GM21576 (cell line): ENCODE measurements around the gene FJX1.
"Not testable (repeated sequence)": the region's sequence is repeated elsewhere in the genome, so short reads cannot be mapped to it uniquely, and the experiment has no call there.

Experiments
- ATAC-seq: cut with Tn5 transposase; IDR thresholded peaks from one replicate; pipeline ENCODE4 v1.9.1; 2021; ENCODE audit warnings: mild to moderate bottlenecking, moderate library complexity; ENCODE audit not compliant: unreplicated experiment

Gene FJX1

GRCh38 chr11:35663408-35663702 lies 45.1 kb downstream of the FJX1 start:
- ATAC-seq, result no peak

GRCh38 chr11:35664977-35665441 lies 46.7 kb downstream of the FJX1 start:
- no peak for ATAC-seq

GRCh38 chr11:35667257-35667656 lies 49.0 kb downstream of the FJX1 start:
- ATAC-seq, result no peak

GRCh38 chr11:35668350-35668749 lies 50.1 kb downstream of the FJX1 start:
- not testable (repeated sequence) for ATAC-seq
